Psoas muscle (tissue), 8 donors: ENCODE data around the gene SEC23IP. TPM values are rescaled to one million over a fixed set of nuclear protein-coding genes. Genes with fewer than 3 reads are reported as not detected.
A peak's percentile ranks its signal among the peaks of the same experiment; 100 is the strongest.

Experiments
- ATAC-seq, 4 donors: fragments of 200-7000 bp; cut with Tn5 transposase; one replicate each; pipeline ENCODE4 v1.9.1; 2020; ENCODE audit warnings: moderate library complexity in 3 of 4, mild to moderate bottlenecking in 2 of 4
- DNase-seq, 2 donors: peaks; one replicate each; pipeline ENCODE4 v3.0.0-alpha.2; 2020
- H3K27ac ChIP-seq: fragments of 200-600 bp; one replicate; pipeline ENCODE4 v1.8.0; 2022
- H3K27me3 ChIP-seq, 3 donors: fragments of 200-600 bp in 1 of 3; one replicate each; pipeline versions ENCODE4 v1.6.1 to v1.8.0; 2013 to 2022; ENCODE audit warnings: low read length in 2 of 3, mild to moderate bottlenecking in 2 of 3, moderate library complexity in 1 of 3; ENCODE audit not compliant: insufficient read depth in 3 of 3
- H3K36me3 ChIP-seq, 2 donors: fragments of 200-600 bp in 1 of 2; one replicate each; pipeline versions ENCODE4 v1.6.1 to v1.8.0; 2013 to 2022; ENCODE audit warnings: low read depth in 1 of 2, mild to moderate bottlenecking in 1 of 2, moderate library complexity in 1 of 2; ENCODE audit not compliant: insufficient read depth in 1 of 2
- H3K4me1 ChIP-seq: fragments of 200-600 bp; one replicate; pipeline ENCODE4 v1.8.0; 2022
- H3K4me3 ChIP-seq: fragments of 200-600 bp; one replicate; pipeline ENCODE4 v1.8.0; 2022; ENCODE audit warnings: mild to moderate bottlenecking
- H3K9me3 ChIP-seq: fragments of 200-600 bp; one replicate; pipeline ENCODE4 v1.8.0; 2022
- WGBS, 3 donors: extraction: QIAGEN DNeasy Blood & Tissue Kit; methylation state at CpG; one replicate each; pipeline versions ENCODE4 v1.1.6 to v1.1.7; 2013; 5-methylcytosine and 5-hydroxymethylcytosine counted together
- intact Hi-C, 2 donors: fragments of 100-400 bp; cut with DNase I; formaldehyde crosslinking; loops; one replicate each; pipeline versions ENCODE4 v1.11.0 to v1.14.2; 2022
- polyA plus RNA-seq, 3 donors: library from polyadenylated mRNA; stranded (reverse); fragments of 200-250 nt; gene quantifications; one replicate each; pipeline ENCODE4 v1.2.3, GENCODE V29; 2013
- total RNA-seq, 4 donors: library from RNA; stranded (reverse); fragmentation: NEBNext Ultra II Directional in 2 of 4; extraction: Animal tissue kit (Norgen Biotek cat#: 25700) in 2 of 4; gene quantifications; one replicate each; pipeline versions ENCODE4 v1.2.1 to v1.2.4, GENCODE V29; 2021 to 2023
- TF ChIP-seq, protein P1 (sequence below): fragments of 200-600 bp; IDR thresholded peaks from one replicate; pipeline ENCODE4 v1.8.0; 2022; ENCODE audit warnings: antibody characterized with exemption
- donor health status: healthy with polysubstance abuse.
- donor health status: DM: no; HTN: no; CAD: no; lungs with moderate emphysema.
- donor health status: Bipolar disorder and iron deficiency.
- donor health status: healthy.
- donor health status: DM: yes; HTN: yes; CAD: no.
- donor health status: DM: no; HTN: no; CAD: no.
- donor health status: DM: no; HTN: no; CAD: no.
- donor health status: DM: yes; HTN: yes; CAD: no.

SEC23IP gene
- total and polyA plus RNA-seq, 7 donors = 6.5 to 49.7 (median 27.3) TPM

DNA sequence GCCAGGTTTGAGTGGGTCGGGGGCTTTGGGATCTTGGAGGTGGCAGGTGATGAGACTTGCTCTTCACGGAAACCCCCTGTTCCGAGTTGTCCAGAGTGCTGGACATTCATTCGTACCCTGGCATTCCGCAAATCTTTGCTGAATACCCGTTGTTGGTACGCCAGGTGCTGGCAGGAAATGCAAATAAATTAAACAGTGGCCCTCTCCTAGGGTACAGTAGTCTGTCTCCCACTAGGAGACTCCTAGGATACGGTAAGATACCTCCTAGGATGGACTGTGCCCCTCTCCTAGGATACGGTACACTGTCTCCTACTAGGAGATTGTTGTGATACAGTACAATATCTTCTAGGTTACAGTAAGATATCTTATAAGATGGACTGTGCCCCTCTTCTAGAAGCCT lies 544 bp downstream of the SEC23IP start:
- 4 to 6% (median 4%) methylated on average over 9 of the region's 9 CpGs for WGBS, 3 donors
- H3K36me3 ChIP-seq = peaks cover 0 to 18% of the 10 kb centered on the region in 2 donors
- H3K27ac ChIP-seq = peak overlapping the region; percentile 88
- no peaks in the 10 kb centered on the region for H3K27me3 ChIP-seq
- peaks cover 33% of the 10 kb centered on the region for H3K4me1 ChIP-seq
- no peaks in the 10 kb centered on the region for H3K9me3 ChIP-seq
- peak overlapping the region; percentile 84 for H3K4me3 ChIP-seq
- peak in 1 of 4 donors; percentile 24 for ATAC-seq
- TF ChIP-seq, protein P1, sequence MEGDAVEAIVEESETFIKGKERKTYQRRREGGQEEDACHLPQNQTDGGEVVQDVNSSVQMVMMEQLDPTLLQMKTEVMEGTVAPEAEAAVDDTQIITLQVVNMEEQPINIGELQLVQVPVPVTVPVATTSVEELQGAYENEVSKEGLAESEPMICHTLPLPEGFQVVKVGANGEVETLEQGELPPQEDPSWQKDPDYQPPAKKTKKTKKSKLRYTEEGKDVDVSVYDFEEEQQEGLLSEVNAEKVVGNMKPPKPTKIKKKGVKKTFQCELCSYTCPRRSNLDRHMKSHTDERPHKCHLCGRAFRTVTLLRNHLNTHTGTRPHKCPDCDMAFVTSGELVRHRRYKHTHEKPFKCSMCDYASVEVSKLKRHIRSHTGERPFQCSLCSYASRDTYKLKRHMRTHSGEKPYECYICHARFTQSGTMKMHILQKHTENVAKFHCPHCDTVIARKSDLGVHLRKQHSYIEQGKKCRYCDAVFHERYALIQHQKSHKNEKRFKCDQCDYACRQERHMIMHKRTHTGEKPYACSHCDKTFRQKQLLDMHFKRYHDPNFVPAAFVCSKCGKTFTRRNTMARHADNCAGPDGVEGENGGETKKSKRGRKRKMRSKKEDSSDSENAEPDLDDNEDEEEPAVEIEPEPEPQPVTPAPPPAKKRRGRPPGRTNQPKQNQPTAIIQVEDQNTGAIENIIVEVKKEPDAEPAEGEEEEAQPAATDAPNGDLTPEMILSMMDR = no peak
- no peak for DNase-seq
- intact Hi-C loops = no loop called here

DNA sequence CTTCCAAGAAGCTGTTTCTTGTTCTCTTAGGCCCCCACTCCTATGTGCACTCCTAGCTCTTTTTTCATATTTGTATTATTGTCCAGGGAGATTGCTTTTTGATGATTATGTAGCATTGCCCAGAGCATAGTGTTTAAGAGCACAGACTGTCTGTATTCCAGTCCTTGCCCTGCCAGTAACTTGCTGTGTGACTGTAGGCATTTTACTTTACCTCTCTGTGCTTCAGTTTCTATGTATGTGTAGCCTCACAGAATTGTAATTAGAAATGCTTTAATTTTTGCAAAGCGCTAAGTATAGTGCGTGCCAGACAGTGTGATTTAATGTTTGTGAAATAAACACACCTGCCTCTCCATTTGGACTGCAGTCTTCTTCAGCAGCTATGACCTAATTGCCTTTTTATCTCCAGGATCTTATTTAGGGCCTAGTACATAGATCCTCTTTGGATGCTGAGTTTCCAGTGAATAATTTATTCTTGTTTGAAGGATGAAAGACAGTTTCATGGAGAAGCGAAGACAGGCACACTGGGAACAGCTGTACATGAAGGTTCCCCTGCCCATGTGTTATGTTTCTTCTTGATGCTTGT lies 1.4 kb downstream of the SEC23IP start:
- WGBS, 3 donors = 89 to 91% (median 90%) methylated on average over 3 of the region's 3 CpGs
- no peaks in the 10 kb centered on the region for H3K27me3 ChIP-seq
- ATAC-seq (no peak), DNase-seq (no peak)
- no peaks in the 10 kb centered on the region for H3K9me3 ChIP-seq
- peak overlapping the region; percentile 84 for H3K4me3 ChIP-seq
- TF ChIP-seq, protein P1 = no peak
- H3K4me1 ChIP-seq = peaks cover 33% of the 10 kb centered on the region
- H3K27ac ChIP-seq = no peak overlapping the region
- intact Hi-C loops = no loop called here
- peaks cover 0 to 25% of the 10 kb centered on the region in 2 donors for H3K36me3 ChIP-seq

DNA sequence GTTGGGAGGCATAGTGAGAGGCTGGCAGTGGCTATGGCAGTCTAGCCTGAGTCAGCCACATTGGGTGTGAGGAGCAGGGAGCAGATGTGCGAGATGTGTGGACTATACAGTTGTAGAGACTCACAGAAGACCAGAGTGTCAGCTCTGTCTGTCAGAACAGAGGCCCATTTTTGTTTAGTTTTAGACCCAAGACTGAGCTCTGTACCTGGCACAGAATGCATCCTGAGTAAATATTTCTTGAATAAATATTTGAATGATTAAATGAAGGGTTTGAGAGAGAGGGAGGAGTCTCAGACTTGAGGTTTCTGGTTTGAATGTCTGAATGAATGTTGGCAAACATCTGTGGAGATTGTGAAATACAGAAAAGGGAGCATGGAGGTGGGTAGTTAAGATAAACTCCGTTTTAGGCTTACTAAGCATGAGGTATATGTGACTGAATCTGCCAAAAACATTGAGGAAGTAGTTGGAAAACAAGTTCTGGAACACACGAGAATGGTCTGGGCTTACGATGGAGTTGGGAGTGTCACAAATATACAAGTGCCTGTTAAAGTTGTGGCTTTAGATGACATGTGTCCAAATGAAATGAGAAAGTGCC lies 3.6 kb downstream of the SEC23IP start:
- WGBS, 3 donors = 41 to 50% (median 47%) methylated on average over 4 of the region's 4 CpGs
- TF ChIP-seq, protein P1 = no peak
- intact Hi-C loops = no loop called here
- H3K4me3 ChIP-seq = no peak overlapping the region
- H3K27ac ChIP-seq = no peak overlapping the region
- no peak for DNase-seq
- H3K9me3 ChIP-seq = no peaks in the 10 kb centered on the region
- ATAC-seq = no peak
- no peaks in the 10 kb centered on the region for H3K27me3 ChIP-seq
- peaks cover 33% of the 10 kb centered on the region for H3K4me1 ChIP-seq
- H3K36me3 ChIP-seq = peaks cover 0 to 41% of the 10 kb centered on the region in 2 donors

DNA sequence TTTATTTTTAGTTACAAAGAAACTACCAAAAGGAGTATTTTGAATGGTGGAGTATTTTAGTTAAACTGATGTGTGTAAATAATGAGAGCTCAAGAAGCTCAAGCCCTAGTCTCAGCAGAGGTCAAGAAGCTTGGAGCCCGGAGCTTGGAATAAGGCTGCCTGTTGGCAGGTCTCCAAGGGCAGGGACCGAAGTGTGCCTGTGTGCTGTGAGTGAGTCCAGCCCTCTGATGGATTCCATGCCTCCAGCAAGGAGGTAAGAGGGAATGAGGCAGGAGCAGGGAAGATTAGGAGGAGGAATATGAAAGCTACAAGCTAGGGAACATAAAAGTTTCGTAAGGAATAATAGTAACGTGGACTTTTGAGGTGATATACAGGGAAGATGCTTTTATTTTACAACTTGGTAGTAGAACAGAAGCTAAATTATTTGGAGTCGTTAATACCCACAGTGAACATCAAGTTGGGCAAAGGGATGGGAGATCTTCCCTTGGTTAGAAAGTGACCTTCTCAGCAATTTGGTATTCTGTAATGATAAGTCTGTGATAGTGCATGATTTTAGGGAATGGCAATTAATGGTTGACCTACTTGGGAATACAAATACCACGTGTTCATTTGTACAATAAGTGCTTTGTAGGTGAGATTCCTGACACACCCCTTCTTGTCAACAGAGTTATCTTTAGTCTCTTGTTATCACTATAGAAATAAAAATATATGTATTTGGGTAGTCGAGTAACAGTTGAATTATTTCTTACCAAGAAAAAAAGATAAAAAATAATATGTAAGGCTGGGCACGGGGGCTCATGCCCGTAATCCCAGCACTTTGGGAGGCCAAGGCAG lies 4.6 kb downstream of the SEC23IP start:
- no peak overlapping the region for H3K27ac ChIP-seq

More for the DNA sequence above, 4.6 kb downstream of the SEC23IP start:
- Histone ChIP-seq H3K9me3 (no peaks in the 10 kb centered on the region), H3K36me3 (peaks cover 0 to 41% of the 10 kb centered on the region in 2 donors), H3K4me1 (peaks cover 33% of the 10 kb centered on the region), H3K27me3 (no peaks in the 10 kb centered on the region), H3K4me3 (no peak overlapping the region)
- 62 to 67% (median 64%) methylated on average over 9 of the region's 9 CpGs for WGBS, 3 donors
- TF ChIP-seq, protein P1 = no peak
- intact Hi-C loops = no loop called here
- ATAC-seq = no peak
- peak in 1 of 2 donors; percentile 41 for DNase-seq
